Stomach (tissue), 9 donors: ENCODE results near the gene TRIM36. TPM values are rescaled to one million over a fixed set of nuclear protein-coding genes. Genes with fewer than 3 reads are reported as not detected.

Source experiments
- DNase-seq, 2 donors: peaks; one replicate each; pipeline versions ENCODE4 v3.0.0 to v3.0.0-alpha.2; 2013 to 2019
- H3K27ac ChIP-seq, 5 donors: fragments of 200-600 bp in 4 of 5; sonication (generic) in 4 of 5; one replicate each; pipeline ENCODE4 v1.5.1; 2013 to 2019; ENCODE audit warnings: mild to moderate bottlenecking in 1 of 5, moderate library complexity in 1 of 5
- H3K27me3 ChIP-seq, 3 donors: fragments of 200-600 bp; sonication (generic); one replicate each; pipeline ENCODE4 v1.5.1; 2017 to 2019; ENCODE audit warnings: mixed run types in 1 of 3
- H3K36me3 ChIP-seq, 4 donors: fragments of 200-600 bp; sonication (generic); 1 replicate in 3 of 4; 2 replicates in 1 of 4; pipeline ENCODE4 v1.5.1; 2016 to 2019
- H3K4me1 ChIP-seq, 4 donors: fragments of 200-600 bp; sonication (generic); one replicate each; pipeline ENCODE4 v1.5.1; 2016 to 2019
- H3K4me3 ChIP-seq, 4 donors: fragments of 200-600 bp; sonication (generic) in 3 of 4; one replicate each; pipeline ENCODE4 v1.5.1; 2016 to 2019; ENCODE audit warnings: mild to moderate bottlenecking in 1 of 4
- H3K9me3 ChIP-seq, 4 donors: fragments of 200-600 bp; sonication (generic); one replicate each; pipeline ENCODE4 v1.5.1; 2016 to 2019
- CTCF ChIP-seq, 7 experiments: fragments of 450-650 bp in 4 of 7; fragments of 200-600 bp in 3 of 7; sonication (generic) in 3 of 7; IDR thresholded peaks; one replicate each; pipeline ENCODE4 v1.5.1; 2016 to 2019; ENCODE audit warnings: antibody characterized with exemption in 7 of 7, control low read depth in 2 of 7, mild to moderate bottlenecking in 1 of 7
- EP300 ChIP-seq: sonication (generic); formaldehyde crosslinking; IDR thresholded peaks from one replicate; pipeline ENCODE4 v1.6.1; 2017; ENCODE audit warnings: antibody characterized with exemption
- POLR2A ChIP-seq, 4 donors: fragments of 450-650 bp; IDR thresholded peaks; one replicate each; pipeline ENCODE4 v1.6.1; 2016; ENCODE audit warnings: antibody characterized with exemption in 4 of 4, control low read depth in 2 of 4, mild to moderate bottlenecking in 1 of 4, moderate library complexity in 1 of 4
- POLR2AphosphoS5 ChIP-seq, 3 donors: sonication (generic); formaldehyde crosslinking; IDR thresholded peaks; one replicate each; pipeline ENCODE4 v1.6.1; 2016; ENCODE audit warnings: antibody characterized with exemption in 3 of 3
- WGBS, 5 donors: extraction: QIAGEN DNeasy Blood & Tissue Kit in 3 of 5; methylation state at CpG; one replicate each; pipeline versions ENCODE4 v1.1.5 to v1.1.7; 2013 to 2018; 5-methylcytosine and 5-hydroxymethylcytosine counted together
- intact Hi-C: fragments of 100-400 bp; cut with DNase I; formaldehyde crosslinking; loops from one replicate; pipeline ENCODE4 v1.15.1; 2023; ENCODE audit warnings: low total_unique reads
- polyA plus RNA-seq, 3 donors: library from polyadenylated mRNA; stranded (reverse); fragments of 200-250 nt; gene quantifications; one replicate each; pipeline ENCODE4 v1.2.3, GENCODE V29; 2013
- total RNA-seq, 5 donors: library from RNA; depleted of rRNA; stranded (reverse); fragments of >200 nt; gene quantifications; one replicate each; pipeline versions ENCODE4 v1.1.0 to v1.2.3, GENCODE V29; 2014 to 2016
- donor health status: healthy with polysubstance abuse.
- donor health status: Bipolar disorder and iron deficiency.
- donor health status: healthy.

TRIM36 gene
- total and polyA plus RNA-seq, 8 donors, result 1.8 to 36.5 (median 6.1) TPM

- H3K4me3 ChIP-seq, result peak overlapping the region; percentile 67 to 94 (median 82)
- DNase-seq, result no peak
- H3K27ac ChIP-seq, result peak overlapping the region; percentile 77 to 93 (median 85)
- peaks cover 0 to 10% (median under 1%) of the 10 kb centered on the region in 4 donors for H3K9me3 ChIP-seq
- WGBS, 5 donors, result 0 to 2% (median 1%) methylated on average over 36 to 69 of the region's 69 CpGs
- peaks cover 0 to 66% (median 6%) of the 10 kb centered on the region in 3 donors for H3K27me3 ChIP-seq
- H3K36me3 ChIP-seq, result no peaks in the 10 kb centered on the region
- H3K4me1 ChIP-seq, result peaks cover 18 to 26% (median 24%) of the 10 kb centered on the region in 4 donors
- intact Hi-C loops, result no loop called here
- TF ChIP-seq POLR2AphosphoS5 (IDR thresholded peaks at IDR 0.05) (no peak), CTCF (IDR thresholded peaks at IDR 0.05) (no peak), POLR2A (IDR thresholded peaks at IDR 0.05) (no peak), EP300 (no peak)
These were observed 623 bp upstream of the TRIM36 start for GRCh38 chr5:115170134-115170928.

GRCh38 chr5:115168829-115169486 lies 750 bp downstream of the TRIM36 start:
- Histone ChIP-seq H3K36me3 (peaks cover 0 to 4% (median 0%) of the 10 kb centered on the region in 4 donors), H3K4me3 (peak overlapping the region; percentile 67 to 94 (median 82)), H3K4me1 (peaks cover 18 to 26% (median 24%) of the 10 kb centered on the region in 4 donors), H3K27ac (peak overlapping the region; percentile 77 to 90 (median 82)), H3K27me3 (peaks cover 0 to 74% (median 6%) of the 10 kb centered on the region in 3 donors), H3K9me3 (peaks cover 0 to 14% (median 4%) of the 10 kb centered on the region in 4 donors)
- 1 to 6% (median 2%) methylated on average over 17 to 41 of the region's 41 CpGs for WGBS, 5 donors
- intact Hi-C loops, result no loop called here
- DNase-seq, result peak in 1 of 2 donors; percentile 48
- TF ChIP-seq CTCF (IDR thresholded peaks at IDR 0.05), result no peak
- no peak for TF ChIP-seq POLR2AphosphoS5 (IDR thresholded peaks at IDR 0.05)
- no peak for TF ChIP-seq EP300
- no peak for TF ChIP-seq POLR2A (IDR thresholded peaks at IDR 0.05)

- DNase-seq, result no peak
- H3K36me3 ChIP-seq, result peaks cover 0 to 4% (median 0%) of the 10 kb centered on the region in 4 donors
- peaks cover 0 to 64% (median 6%) of the 10 kb centered on the region in 3 donors for H3K27me3 ChIP-seq
- intact Hi-C loops, result no loop called here
- WGBS, 5 donors, result 93 to 99% (median 98%) methylated on average over 9 to 12 of the region's 12 CpGs
- peaks cover 18 to 26% (median 24%) of the 10 kb centered on the region in 4 donors for H3K4me1 ChIP-seq
- no peak overlapping the region for H3K4me3 ChIP-seq
- H3K27ac ChIP-seq, result no peak overlapping the region
- no peak for TF ChIP-seq EP300
- TF ChIP-seq POLR2AphosphoS5 (IDR thresholded peaks at IDR 0.05), result no peak
- no peak for TF ChIP-seq POLR2A (IDR thresholded peaks at IDR 0.05)
- no peak for TF ChIP-seq CTCF (IDR thresholded peaks at IDR 0.05)
- peaks cover 0 to 14% (median 4%) of the 10 kb centered on the region in 4 donors for H3K9me3 ChIP-seq
These were observed 2.8 kb downstream of the TRIM36 start for GRCh38 chr5:115166744-115167393.

- no peak for DNase-seq
- Histone ChIP-seq H3K27me3 (peaks cover 0 to 58% (median 6%) of the 10 kb centered on the region in 3 donors), H3K4me3 (no peak overlapping the region), H3K4me1 (peaks cover 15 to 18% (median 16%) of the 10 kb centered on the region in 4 donors), H3K36me3 (peaks cover 0 to 4% (median 0%) of the 10 kb centered on the region in 4 donors), H3K9me3 (peaks cover 0 to 14% (median 4%) of the 10 kb centered on the region in 4 donors), H3K27ac (no peak overlapping the region)
- TF ChIP-seq EP300 (no peak), POLR2A (IDR thresholded peaks at IDR 0.05) (no peak), POLR2AphosphoS5 (IDR thresholded peaks at IDR 0.05) (no peak), CTCF (IDR thresholded peaks at IDR 0.05) (no peak)
- intact Hi-C loops, result no loop called here
- 75 to 91% (median 85%) methylated on average over 5 of the region's 5 CpGs for WGBS, 5 donors
These were observed 3.9 kb downstream of the TRIM36 start for GRCh38 chr5:115165790-115166189.
